GM18519 (cell line): ENCODE data around the gene HLA-G.
"Not testable (repeated sequence)": the region's sequence is repeated elsewhere in the genome, so short reads cannot be mapped to it uniquely, and the experiment has no call there.

Experiments
- ATAC-seq: cut with Tn5 transposase; IDR thresholded peaks from one replicate; pipeline ENCODE4 v1.9.1; 2021; ENCODE audit warnings: mild to moderate bottlenecking, moderate library complexity; ENCODE audit not compliant: unreplicated experiment, low FRiP score

Gene HLA-G

DNA sequence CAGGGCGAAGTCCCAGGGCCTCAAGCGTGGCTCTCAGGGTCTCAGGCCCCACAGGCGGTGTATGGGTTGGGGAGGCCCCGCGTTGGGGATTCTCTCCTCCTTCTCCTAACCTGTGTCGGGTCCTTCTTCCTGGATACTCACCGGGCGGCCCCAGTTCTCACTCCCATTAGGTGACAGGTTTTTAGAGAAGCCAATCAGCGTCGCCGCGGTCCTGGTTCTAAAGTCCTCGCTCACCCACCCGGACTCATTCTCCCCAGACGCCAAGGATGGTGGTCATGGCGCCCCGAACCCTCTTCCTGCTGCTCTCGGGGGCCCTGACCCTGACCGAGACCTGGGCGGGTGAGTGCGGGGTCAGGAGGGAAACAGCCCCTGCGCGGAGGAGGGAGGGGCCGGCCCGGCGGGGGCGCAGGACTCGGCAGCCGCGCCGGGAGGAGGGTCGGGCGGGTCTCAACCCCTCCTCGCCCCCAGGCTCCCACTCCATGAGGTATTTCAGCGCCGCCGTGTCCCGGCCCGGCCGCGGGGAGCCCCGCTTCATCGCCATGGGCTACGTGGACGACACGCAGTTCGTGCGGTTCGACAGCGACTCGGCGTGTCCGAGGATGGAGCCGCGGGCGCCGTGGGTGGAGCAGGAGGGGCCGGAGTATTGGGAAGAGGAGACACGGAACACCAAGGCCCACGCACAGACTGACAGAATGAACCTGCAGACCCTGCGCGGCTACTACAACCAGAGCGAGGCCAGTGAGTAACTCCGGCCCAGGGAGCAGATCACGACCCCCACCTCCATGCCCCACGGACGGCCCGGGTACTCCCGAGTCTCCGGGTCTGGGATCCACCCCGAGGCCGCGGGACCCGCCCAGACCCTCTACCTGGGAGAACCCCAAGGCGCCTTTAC lies at the start of gene HLA-G:
HLA-G (plus strand) TSS at position 247 of the 892 bp plus-strand sequence; CDS start at position 267, 20 bp downstream.
- no peak for ATAC-seq

DNA sequence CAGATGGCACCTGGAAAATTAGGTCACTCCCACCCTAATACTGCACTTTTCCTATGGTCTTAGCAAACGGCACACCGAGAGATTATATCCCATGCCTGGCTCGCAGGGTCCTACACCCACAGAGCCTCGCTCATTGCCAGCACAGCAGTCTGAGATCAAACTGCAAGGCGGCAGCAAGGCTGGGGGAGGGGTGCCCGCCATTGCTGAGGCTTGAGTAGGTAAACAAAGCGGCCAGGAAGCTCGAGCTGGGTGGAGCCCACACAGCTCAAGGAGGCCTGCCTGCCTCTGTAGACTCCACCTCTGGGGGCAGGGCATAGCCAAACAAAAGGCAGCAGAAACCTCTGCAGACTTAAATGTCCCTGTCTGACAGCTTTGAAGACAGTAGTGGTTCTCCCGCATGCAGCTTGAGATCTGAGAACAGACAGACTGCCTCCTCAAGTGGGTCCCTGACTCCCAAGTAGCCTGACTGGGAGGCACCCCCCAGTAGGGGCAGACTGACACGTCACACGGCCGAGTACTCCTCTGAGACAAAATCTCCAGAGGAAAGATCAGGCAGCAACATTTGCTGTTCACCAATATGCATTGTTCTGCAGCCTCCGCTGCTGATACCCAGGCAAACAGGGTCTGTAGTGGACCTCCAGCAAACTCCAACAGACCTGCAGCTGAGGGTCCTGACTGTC lies 47.5 kb upstream of the HLA-G start:
- ATAC-seq = not testable (repeated sequence)

DNA sequence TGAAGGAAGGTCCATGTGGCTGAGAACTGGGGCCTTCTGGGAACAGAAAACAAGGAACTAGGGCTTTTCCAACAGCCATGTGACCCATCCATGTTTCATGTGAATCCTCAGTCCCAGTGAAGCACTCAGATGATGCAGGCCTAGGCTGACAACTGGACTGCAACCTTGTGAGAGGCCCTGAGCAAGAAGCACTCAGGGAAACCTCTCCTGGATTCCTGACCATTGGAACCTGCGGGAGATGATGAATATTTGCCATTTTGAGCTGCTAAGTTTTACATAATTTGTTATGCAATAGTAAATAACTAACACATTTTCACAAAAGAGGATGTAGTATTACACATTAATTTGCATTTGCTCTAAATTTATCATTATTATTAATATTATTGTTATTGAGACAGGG lies 38.4 kb upstream of the HLA-G start:
- no peak for ATAC-seq

DNA sequence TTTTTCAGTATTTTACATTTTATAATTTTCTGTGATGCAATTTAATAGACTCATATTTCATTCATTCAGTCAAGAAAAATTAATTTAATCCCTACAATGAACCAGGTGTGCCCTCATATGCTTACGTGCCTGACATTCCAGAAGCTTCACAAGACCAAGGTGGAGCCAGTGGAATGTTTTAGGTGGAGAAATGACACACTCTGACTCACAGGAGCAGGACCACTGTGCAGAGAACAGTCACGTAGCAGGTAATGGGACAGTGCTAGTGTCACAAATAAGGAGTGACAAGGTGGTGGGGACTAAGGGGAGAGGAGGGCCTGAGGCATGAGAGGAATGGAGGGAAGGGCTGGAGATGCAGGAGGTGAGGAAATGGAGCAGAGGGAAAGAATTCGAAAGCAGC lies 37.0 kb upstream of the HLA-G start:
- no peak for ATAC-seq

DNA sequence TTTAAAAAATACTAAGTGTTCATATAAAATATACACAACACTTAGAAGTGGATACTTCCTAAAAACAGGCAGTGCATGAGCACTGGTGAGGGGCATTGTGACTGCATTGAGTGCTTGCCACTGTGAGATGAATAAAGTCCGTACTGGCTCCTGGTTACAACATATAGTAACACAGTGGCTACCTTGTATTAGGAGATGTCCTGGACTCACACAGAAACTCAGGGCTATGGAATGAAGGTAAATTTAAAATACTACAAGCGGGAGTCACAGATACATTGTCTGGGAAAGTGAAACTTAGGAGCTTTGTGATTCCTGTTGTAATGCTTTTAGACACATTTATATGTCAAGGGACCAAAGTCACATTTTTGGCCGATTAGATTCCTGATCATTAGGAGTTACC lies 36.5 kb upstream of the HLA-G start:
- no peak for ATAC-seq

DNA sequence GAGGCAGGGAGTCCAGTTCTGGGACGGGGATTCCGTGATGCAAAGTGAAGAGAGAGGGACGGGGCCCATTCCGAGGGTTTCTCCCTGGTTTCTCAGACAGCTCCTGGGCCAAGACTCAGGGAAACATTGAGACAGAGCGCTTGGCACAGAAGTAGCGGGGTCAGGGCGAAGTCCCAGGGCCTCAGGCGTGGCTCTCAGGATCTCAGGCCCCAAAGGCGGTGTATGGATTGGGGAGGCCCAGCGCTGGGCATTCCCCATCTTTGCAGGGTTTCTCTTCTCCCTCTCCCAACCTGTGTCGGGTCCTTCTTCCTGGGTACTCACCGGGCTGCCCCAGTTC lies 35.9 kb upstream of the HLA-G start:
- ATAC-seq = no peak

DNA sequence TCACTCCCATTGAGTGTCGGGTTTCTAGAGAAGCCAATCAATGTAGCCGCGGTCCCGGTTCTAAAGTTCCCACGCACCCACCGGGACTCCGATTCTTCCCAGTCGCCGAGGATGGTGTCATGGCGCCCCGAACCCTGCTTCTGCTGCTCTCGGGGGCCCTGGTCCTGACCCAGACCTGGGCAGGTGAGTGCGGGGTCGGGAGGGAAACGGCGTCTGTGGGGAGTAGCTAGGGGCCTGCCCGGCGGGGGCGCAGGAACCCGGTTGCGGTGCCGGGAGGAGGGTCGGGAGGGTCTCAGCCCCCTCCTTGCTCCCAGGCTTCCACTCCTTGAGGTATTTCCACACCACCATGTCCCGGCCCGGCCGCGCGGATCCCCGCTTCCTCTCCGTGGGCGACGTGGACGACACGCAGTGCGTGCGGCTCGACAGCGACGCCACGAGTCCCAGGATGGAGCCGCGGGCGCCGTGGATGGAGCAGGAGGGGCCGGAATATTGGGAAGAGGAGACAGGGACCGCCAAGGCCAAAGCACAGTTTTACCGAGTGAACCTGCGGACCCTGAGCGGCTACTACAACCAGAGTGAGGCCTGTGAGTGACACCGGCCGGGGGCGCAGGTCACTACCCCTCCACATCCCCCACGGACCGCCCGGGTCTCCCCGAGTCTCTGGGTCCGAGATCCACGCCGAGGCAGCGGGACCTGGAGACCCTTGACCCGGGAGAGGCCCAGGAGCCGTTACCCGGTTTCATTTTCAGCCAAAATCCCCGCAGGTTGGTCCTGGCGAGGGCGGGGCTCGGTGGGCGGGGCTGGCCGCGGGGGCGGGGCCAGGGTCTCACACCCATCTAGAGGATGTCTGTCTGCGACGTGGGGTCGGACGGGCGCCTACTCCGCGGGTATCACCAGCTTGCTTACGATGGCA lies 35.2 kb upstream of the HLA-G start:
- no peak for ATAC-seq

DNA sequence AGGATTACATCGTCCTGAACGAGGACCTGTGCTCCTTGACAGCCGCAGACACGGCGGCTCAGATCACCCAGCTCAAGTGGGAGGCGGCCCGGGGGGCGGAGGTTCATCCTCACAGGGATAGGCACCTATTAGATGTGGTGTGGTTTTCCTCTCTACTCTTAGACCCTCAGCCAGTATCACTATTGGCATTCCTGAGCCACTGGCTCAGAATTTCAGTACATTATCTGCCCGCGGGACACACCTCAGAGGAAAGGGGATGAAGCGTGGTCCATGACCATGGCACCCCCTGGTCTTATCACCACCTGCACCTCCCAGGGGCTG lies 34.6 kb upstream of the HLA-G start:
- no peak for ATAC-seq

DNA sequence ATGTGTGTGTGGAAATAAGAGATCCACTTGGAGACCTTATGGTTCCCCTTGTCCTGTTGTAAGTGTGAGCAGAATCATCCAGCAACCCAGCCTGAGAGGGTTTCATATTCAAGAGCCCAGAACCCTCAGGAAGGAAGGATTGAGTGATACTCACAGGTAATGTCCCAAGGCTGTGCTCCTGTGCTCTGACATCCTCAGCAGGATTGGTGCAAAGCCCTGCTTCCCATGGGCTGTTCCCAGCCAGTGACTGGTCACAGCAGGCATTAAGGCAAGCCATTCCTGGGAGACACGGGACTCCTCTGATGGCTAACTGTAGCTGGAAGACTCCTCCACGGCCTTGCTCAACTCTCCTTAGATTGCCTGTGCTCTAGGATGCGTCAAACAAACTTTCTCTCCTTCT lies 33.8 kb upstream of the HLA-G start:
- no peak for ATAC-seq

DNA sequence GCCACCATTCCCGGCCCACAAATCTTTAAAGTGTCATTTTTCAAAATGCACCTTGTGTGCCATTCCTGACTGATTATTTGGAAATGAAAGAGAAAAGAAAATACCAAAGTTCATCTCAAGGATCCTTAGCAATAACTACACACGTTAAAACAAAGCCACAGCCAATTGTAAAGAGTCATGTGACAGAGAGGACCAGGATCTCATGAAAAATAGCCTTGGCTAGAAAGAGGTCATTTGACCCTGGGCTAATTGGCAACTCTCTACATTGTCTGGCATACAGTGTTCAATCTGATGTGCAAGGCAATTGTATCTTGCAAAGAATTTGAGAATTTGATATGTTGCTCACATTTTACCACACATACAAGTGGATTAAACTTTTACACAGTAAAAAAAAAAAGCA lies 31.6 kb upstream of the HLA-G start:
- no peak for ATAC-seq

DNA sequence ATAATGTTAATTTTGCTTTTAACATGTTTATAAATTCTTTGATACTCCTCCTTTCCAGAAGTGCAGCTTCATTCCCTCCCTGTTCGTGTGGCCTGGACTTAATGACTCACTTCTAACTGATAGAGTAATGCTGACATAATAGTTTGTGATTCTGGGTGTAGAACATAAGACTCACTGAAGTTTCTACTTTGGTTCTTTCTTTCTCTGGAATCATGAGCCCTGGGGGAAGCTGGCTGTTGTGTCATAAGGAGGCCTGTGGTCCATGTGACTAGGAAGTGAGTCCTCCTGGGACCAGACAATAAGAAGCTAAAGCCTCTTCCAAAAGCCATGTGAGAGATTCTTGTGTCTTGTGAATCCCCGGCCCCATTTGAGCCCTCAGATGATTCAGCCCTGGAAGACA lies 30.5 kb upstream of the HLA-G start:
- ATAC-seq = no peak

DNA sequence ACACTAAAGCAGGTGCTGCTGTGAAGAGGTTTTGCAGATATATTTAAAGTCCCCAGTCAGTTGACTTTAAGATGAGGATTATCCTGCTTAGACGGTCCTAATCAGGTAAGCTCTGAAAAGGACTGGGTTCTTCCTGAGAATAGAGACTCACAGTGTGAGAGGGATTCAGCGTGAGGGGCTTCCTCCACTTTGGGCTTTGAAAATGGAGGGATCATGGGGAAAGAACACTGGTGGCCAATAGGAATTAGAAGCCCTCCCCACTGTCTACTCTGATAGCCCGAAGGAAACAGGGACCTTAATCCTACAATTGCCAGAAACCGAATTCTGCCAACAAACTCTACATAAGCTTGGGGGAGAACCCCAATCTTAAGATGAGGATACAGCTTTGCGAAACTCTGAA lies 29.7 kb upstream of the HLA-G start:
- no peak for ATAC-seq

DNA sequence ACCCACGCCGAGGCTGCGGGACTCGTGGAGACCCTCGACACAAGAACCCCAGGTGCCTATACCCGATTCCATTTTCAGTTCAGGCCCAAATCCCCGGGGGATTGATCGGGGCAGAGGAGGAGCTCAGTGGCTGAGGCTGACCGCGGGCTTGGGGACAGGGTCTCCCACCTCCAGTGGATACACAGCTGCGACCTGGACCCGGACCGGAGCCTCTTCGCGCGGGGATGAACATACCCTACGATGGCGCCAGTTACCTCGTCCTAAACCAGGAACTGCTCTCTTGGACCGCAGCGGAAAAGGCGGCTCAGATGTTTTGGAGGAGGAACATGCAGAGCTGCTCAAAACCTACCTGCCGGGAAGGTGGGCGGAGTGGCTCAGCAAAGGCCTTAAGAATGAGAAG lies 27.4 kb upstream of the HLA-G start:
- no peak for ATAC-seq

DNA sequence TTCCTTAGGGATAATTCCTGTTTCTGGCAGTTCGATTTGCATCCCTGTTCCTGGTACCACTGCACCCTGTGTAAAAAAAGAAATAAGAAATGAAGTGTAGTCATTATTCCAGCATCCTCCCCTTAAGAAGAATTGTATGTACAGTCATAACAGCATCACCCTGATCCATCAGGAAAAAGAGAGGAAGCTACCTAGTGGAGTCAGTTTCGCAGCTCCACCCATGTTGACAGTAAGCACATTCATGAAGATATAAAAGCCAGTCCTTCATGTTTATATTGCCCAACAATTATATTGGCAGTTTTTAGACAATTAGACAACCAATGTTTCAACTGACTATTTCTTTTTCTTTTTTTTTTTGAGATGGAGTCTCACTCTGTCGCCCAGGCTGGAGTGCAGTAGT lies 21.2 kb upstream of the HLA-G start:
- ATAC-seq = no peak

DNA sequence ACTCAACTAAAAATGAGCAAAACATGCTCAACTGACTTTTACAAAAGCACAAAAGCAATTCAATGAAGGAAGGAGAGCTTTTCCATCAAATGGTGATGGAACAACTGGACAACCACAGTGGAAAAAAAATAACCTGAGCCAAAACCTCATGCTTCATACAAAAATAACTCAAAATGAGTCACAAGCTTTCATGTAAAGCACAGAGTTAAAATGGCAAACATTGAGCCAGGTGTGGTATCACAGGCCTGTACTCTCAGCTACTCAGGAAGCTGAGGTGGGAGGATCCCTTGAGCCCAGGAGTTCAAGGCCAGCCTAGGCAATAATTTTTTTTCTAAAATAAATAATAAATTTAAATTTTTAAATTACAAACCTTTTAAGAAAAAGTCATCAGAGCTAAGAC lies 18.4 kb upstream of the HLA-G start:
- no peak for ATAC-seq

DNA sequence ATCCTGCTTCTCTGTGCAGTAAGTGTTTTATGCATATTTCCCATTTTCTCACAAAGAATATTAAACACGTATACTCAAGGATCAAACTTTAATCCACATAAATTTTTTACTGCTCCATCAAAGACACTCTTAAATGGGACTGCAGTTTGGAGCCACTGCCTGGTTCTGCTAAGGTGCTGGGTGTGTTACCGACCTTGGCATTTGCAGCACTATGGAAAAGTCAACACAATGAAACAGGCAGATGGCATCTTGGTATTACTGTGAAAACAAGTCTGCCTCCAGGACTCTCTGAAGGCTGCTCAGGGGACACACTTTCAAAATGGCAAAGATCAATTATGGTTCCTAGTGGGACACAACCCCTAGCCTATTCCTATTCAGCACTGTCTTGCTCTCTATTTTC lies 17.3 kb upstream of the HLA-G start:
- ATAC-seq = no peak

DNA sequence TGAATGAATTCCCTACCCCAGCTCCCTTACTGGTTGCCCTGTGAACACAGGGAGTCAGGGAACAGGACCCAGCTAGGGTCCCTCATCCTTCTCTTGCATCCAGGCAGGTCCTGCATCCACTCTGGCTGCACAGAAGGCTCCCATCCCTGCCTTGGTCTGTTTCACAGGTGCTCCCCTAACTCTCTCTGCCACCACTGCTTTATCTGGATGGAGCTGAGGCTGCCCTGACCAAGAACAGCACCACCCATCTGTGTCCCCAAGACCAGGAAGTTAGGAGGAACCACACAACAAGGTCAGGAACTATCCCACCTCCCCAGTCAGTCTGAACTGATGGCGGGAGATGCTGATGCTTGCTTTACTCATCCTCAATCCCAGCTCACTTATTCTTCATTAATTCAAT lies 16.2 kb upstream of the HLA-G start:
- ATAC-seq = no peak

DNA sequence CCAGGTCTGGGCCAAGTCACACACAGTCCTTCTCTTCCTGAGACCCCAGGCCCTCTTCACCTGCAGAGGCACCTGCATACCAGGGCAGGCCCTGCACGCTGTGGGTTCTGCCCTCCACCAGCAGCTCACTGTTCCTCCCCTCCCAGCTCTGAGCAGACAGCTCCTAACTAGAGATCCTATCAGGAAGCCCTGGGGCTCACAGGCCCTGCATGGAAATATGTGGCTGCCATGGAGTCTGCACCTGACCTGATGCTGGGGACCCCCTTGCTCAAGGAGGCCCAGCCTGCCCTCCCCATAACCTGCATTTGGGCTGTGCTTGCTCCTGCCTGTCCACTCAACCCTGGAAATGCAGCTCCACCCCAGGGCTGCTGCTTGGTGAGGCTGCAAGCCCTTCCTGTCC lies 14.6 kb upstream of the HLA-G start:
- ATAC-seq = no peak

DNA sequence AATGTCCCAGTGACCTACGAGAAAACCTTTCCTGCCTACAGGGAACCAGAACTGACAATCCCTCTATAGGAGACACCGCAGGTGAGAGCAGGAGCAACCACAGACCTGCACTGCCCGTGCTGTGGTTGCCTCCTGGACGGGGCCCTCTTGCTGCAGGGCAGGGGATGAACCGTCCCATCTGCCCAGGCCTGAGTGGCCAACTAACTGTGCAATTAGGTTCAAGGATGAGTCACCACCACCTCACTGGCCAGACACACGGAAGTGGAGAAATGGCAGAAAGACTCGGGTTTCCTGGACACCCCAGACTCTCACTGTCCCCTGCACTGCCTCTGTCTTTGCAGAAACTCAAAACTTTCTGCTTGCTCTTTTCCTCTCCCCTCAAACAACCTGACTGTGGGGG lies 13.8 kb upstream of the HLA-G start:
- no peak for ATAC-seq

DNA sequence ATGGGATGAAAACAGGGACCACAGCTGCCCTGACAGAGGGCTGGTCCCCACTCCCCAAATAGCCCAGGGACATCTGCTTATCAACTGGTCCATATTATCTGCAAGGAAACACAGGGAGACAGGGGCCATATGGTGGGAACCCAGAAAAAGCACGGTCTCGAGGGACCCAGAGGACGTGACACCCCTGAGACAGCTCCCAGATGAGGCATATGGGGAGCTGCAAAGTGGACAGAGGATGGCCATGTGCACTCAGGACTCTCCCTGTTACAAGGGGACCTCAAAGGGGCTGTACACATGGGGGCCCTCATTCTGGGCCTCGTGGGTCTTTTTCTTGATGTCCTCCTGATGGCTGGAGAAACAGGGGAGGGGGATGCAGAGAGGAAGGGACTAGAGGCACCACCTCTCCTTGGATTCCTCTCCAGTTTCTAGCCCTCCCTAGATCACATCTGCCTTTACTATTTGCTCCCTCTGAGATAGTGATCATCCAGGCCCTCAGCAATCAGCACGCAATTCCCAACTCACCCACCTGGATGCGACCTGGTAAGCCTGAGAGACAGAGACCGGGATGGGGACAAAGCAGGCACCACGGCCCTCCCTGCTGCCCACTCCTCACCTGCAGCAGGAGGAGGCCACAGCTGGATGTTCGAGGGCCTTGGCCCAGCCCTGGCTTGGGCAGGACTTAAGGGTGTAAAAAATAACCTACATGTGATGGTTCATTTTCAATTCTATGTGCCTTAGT lies 13.1 kb upstream of the HLA-G start:
- ATAC-seq = no peak
